Activated T-cell treated with anti-CD3 and anti-CD28 coated beads for 4 hours (primary cell): ENCODE results near the gene SMOC2.

ENCODE experiments used
- DNase-seq: peaks from one replicate; pipeline ENCODE4 v3.0.0-alpha.2; 2020

Gene SMOC2

DNA sequence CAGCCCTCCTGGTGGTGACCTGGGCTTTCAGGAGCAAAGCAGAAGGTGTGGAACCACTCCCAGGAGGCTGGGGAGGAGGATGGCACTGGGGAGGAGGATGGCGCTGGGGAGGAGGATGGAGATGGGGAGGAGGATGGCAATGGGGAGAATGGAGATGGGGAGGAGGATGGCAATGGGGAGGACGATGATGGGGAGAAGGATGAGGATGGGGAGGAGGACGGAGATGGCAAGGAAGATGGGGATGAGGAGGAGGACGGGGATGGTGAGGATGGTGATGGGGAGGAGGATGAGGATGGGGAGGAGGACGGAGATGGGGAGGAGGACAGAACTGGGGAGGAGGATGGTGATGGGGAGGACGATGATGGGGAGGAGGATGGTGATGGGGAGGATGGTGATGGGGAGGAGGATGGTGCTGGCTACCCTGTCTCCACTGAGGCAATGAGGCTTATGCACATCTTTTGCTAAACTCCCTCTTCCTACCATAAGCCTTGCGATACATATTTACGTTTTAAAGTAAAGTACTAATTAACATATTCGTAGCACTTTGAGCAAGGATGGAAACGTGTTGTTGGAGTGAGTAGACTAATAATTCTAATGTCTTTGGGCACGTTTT, 7.4 kb downstream of the SMOC2 start:
- DNase-seq: no peak

DNA sequence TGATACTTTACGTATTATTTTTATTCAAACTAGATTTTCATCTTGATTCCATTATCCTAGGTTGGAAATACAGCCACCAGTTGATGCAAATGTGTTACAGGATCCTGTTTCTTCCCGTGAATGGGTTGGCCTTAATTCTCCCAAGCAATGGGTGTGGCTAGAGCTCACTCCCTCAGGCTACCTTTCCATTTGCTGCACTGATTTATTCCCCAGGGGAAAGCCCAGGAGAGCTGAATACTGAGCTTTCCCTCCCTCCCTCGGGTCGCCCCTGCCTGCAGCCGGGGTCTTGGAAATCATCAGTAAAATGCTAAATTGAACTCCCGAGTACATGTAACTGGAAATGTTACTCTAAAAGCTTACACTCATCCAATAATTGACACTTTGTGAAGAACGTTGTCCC, 9.9 kb downstream of the SMOC2 start:
- no peak for DNase-seq

DNA sequence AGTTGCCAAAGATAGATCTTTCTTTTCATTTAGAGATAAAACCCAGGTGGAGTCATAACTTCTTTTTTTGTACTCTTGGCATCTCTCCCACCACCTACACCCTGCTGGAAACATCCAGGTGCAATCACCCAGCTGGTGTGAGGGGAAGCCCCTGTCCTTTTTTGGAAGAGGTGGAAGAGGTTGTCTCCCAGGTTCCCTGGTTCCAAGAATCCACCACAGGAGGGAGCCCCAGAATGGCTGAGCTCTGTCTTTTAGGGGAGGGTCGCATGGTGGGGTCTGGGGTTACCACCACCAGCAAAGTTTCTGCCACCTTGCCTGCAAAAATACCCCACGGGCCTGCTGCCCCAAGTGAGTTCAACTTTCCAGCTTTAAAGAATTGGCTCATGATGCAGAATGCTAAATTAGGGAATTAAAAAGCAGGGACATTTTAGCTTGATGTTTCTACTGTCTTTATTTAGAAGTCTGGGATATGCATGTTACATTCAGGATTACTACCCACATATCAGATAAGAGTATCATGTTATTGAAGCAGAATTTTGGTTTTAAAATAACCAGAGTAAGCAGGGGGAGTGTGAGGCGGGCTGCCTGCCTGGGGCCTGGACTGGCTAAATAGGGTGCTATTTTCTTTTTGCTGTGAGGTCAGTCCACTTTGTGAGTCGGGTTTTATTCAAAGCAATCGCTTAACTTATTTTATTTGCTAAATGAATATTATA, 11.0 kb downstream of the SMOC2 start:
- DNase-seq: no peak

DNA sequence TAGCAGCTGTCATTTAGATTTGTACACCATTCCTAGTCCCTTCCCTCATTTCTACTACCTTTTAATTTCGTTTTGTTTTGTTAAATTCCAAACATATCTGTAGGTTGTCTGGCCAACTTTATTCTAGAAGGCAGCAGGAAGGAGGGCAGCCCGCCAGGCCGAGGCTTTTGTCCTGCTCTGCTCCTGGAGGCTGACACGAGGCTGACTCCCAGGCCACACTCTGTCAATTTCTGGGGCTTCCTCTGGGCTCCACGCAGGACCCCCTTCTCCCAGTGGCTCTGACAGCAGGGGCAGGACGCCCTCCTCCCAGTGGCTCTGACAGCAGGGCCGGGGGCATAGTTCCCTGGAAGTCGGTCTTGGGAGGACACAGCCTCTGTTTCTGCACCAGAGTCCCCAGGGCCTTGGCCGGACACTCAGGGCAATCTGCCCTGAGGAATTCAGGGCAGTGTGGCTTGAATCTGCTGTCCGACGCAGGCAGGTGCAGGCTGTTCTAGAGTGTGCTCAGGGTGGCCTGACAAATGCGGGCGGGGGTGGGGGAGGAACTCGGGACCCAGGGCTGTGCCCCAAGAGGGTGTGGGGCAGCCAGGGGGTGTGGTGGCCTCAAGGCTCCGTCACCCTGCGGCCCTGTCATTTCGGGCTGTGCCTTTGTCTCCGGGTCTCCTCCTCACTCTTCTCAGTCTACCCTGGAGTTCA, 11.8 kb downstream of the SMOC2 start:
- no peak for DNase-seq

DNA sequence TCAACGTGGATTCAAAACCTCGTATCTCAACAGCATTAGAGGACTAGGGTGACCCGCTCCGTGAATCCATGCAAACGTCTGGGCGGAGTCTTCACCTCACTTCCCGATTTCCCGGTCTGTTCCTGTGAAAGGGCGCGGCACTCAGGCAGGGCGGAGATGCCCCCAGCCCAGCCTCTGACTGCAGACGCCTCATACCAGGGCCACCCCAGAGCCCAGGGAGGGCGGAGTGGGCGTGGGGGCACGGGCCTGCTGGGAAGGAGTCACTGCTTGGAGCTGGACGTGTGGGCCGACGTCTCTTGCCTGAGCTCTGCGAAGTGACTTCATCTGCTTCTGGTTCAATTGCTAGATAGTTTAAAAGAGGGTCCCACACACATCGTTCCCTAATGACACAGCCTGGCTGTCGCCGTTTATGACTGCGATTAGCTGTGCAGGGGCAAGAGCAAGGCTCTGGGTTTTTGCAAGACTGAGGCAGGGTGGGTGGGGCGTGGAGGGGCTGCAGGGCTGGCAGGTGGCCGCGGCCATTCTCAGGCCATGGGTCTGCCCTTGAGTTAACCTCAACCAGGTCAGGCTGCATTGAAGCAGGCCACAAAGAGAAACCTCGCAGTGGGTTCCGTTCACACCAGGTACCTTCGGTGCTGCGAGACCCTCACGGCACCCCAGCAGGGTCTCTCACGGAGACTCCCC, 15.0 kb downstream of the SMOC2 start:
- no peak for DNase-seq

DNA sequence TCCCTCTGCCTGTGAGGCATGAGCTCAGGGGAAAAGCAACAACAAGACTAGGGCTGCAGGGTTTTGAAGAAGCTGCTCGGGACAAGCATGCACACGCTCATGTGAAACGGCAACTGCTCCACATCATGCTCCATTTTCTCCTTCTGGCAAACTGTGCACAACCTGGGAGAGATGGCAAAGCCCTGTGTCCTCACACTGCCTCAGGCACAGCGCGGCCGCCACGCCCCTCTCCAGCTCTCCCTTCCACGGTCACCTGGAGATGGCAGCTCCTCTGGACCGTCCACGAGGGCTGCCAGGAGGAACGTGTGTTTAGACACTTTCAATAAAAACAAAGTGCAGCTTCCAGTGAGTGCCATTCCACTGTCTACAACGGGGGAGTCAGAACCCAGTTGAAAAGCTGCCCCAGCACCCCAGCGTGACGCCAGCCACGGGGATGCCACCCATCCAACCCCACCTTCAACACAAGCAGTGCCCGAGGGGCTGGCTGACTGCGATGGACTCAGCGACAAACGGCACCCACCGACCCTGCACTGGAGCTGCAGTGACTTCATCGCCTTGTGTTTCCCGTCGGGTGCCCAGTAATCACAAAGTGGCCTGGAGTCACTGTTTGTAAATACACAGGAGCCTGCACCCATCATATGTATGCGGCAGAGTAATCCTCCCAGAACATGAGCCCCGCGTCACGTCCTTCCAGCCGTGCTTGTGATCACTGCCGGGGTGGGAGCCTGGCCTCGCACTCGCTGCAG, 16.1 kb downstream of the SMOC2 start:
- no peak for DNase-seq

DNA sequence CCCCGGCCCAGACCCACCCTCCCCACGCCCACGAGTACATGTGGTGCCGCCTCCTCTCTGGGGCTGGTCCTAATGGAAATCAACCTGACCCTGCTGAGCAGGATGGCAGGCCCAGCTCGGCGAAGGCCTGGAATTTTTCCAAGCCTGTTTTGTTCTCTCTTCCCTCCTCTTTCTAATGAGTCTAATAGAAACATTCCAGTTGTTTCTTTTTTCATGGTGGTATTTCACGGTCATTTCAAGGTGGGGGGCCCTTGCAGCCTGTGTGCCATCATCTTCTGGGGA, 16.6 kb downstream of the SMOC2 start:
- DNase-seq: no peak

DNA sequence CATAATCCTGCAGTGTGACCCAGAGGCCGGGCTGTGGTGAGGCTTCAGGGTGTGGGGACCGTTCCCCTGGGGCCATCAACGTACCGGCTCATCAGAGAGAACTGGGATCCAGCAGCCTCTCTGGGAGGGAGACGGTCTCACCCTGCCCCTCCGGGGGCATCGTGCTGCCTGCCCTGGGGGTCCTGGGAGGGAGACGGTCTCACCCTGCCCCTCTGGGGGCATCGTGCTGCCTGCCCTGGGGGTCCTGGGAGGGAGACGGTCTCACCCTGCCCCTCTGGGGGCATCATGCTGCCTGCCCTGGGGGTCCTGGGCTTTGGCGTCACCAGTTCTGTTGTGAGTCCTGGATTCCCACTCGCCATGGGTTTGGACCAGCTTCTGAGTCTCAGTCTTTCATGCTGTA, 17.1 kb downstream of the SMOC2 start:
- DNase-seq: no peak

DNA sequence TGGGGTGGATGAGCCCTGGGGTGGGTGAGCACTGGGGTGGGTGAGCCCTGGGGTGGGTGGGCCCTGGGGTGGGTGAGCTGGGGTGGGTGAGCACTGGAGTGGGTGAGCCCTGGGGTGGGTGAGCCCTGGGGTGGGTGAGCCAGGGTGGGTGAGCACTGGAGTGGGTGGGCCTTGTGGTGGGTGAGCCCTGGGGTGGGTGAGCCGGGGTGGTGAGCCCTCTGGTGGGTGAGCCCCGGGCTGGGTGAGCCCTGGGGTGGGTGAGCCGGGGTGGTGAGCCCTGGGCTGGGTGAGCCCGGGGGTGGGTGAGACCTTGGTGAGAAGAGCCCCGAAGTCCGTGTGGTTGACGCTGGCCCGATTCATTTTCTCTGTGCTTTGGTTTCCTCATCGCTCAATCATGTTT, 18.6 kb downstream of the SMOC2 start:
- no peak for DNase-seq

DNA sequence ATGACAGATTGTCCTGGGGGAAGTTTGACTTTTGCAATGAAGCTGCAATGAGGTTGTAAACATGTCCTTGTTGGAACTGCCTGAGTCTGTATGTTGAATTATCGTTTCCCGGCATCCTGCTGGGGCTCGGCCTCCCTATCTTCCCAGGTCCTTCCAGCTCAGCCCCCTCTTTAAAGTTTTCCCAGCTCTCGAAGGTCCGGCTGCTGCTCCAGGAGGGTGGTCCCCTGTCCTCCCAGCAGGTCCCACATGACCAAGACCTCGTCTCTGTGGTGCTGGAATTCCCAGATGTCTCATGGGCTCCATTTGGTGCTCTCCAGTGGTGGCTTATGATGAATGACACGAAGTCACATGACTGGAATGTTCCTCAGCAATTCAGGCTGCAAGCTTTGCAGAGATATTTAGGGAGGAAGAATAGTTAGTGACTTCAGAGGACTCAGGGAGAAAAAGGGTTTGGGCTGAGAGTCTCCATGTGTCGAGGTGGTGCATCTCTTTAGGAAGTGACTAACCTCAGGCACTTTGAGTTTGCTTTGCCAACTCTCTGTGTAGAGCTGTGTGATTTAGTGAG, 21.4 kb downstream of the SMOC2 start:
- no peak for DNase-seq

DNA sequence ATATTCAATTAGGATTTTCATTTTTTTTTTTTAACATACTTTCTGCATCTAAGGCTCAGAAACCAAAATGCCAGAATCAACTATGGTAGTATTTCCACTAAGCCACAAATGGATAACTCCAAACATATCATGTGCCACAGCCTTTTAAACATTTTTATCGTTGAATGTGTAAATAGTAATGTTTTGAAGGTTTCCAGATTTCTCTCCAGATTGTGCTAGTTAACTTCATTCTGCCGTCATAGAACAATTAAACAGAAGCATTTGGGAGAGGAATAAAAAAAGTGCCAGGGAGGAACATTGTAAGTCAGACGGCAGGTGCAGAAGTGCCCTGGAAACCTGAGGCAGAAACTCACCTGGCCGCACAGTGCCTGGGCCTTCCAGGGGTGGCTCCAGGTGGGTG, 23.6 kb downstream of the SMOC2 start:
- DNase-seq: no peak

DNA sequence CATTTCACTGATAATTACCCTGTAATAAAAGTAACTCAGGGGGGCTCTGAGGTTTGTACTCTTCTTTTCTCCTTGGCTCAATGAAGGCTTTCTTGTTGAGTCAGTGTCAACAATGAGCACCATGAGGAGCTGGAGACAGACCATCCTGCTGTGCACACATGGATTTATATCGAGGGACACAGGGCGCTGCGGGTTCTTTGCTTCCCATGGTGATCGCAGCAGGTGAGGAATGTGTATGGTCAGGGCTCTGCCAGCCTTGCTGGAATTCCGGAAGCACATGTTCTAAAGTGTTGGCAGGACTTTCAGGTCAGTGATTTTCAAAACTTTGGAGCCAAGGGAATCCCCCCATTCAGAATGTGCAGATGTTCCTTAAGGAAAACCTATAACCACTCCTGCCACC, 27.1 kb downstream of the SMOC2 start:
- DNase-seq: no peak

DNA sequence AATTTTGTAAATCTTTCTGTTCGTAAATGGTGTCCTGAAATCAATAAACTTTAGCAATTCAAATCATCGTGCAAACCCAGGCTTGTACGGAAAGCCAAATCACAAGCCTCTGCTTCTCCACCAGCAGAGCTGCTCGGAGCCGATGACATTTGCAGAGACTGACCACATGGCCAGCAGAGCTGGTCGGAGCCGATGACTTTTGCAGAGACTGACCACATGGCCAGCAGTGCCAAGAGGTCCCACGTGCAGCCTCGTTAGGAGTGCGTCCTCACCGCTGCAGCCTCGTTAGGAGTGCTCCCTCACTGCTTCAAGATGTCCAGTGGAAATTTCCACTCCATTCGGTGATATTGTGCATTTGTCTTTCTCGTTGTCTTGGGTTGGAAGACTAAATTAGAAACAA, 28.5 kb downstream of the SMOC2 start:
- no peak for DNase-seq

DNA sequence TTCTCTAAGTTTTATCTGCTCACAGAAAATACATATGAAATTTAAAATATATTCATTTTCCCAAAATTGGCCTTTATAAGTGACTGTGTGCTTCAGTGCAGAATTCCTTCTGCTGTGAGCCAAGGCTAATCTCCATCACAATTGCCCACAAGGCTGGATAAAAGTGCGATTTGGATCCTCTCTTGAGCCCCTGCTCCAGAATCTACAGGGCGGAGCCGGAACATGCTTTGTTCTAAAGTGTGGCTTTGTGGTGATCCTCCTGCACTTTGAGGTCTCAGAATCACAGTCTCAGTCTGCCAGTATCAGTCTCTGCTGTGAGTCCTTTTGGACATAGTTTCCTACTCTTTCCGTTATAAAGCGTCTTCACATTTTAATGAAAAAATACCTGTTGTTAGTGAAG, 28.9 kb downstream of the SMOC2 start:
- no peak for DNase-seq

DNA sequence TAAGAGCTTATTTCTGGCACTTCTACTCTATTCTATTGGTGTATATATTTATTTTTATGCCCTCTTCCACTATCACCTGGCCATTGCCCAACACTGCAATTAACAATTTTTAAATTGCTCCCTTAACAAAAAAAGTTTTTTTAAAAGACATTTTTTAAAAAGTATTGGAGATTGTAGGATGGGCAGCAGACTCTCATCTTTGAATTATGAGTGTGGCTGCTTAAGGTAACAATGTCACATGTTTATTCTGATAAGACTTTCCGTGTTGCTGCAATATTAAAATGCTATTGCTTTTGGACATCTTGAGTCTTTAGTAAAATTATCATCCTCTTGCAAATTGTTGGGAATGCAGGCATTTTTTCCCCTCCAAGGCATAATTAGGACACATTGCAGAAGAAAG, 31.4 kb downstream of the SMOC2 start:
- DNase-seq: no peak

DNA sequence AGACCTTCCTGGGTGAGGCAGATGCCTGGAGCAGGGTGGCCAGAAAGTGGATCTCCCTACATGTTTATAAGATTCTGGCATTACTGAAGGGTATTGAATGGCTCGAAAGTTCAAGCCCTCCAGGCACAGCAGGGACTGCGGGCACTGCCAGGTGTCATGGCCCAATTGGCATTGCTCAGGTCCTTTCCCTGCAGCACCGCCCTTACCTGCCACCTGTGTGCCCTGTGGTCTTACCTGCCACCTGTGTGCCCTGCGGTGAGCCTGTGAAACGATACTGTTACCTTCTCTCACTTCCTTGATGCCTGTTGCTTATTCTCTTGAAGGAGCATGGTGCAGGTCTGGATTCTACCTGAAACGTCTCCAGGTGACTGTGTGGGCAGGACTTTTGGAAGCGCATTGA, 32.2 kb downstream of the SMOC2 start:
- DNase-seq: no peak

DNA sequence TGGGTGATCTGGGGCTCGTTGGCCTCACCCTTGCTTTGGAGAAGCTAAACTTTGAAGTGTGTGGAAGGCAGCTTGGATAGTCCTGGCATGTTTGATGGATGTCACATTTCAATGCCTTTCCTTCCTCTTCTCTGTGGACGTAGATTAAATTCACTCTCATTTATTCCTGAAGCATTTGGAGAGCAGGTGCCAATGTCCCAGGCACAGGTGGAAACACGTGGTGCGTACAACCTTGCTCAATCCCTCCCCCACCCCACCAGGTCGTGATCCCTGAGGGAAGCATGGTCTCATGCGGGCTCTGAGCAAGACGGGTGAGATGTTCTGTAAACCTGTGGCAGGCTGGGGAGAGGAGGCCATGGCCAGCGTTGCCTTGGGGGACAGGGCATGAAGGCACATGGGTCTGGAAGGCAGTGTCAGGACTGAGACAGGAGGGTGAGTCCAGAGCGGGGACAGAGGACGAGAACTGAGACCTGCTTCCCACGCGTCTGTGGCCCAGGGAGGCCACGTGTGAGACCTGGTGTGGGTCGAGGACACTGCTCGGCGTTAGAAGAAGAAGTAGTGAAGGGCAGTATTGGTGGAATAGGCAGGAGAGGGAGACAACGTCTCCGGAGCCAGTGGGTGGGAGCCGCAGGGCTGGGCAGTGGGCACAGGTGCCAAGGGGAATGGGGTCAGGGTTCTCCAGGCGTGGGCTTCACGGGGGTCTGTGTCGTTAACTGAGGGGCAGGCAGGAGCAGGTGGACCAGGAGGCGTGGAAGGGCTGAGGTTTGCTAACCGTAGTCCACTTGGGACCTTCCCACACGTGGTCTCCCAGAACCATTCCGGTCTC, 34.4 kb downstream of the SMOC2 start:
- DNase-seq: no peak

DNA sequence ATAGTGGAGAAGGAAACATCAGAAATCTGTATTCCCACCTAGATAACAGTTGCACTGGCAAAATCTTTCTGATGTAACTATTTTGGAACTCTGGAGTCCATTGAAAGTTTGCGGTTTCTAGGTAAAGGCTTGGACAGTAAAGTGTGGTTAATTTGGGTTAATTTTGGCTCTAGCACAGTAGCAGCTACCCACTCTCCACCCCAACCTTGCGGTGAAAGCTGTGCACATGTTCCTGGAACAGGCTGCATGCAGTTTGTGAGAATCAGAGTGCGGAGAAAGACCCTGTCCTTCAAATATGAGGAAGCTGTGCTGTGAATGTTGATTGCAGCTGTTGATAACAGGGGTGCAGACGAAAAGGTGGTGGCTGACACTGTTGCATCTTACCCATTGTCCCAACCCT, 38.4 kb downstream of the SMOC2 start:
- DNase-seq: no peak

DNA sequence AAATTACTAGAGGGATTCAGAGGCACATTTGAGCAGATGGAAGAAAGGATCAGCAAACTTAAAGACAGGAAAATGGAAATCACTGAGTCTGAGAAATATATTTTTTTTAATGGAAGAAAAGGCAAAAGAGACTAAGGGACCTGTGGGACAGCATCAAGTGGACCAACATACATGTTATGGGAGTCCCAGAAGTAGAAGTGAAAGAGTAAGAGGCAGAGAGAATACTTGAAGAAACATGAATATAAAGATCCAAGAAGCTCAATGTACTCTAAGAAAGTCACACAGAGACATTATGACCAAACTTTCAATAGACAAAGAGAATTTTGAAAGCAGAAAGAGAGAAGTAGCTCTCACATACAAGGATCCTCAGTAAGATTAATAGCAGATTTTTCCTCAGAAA, 39.5 kb downstream of the SMOC2 start:
- DNase-seq: no peak

DNA sequence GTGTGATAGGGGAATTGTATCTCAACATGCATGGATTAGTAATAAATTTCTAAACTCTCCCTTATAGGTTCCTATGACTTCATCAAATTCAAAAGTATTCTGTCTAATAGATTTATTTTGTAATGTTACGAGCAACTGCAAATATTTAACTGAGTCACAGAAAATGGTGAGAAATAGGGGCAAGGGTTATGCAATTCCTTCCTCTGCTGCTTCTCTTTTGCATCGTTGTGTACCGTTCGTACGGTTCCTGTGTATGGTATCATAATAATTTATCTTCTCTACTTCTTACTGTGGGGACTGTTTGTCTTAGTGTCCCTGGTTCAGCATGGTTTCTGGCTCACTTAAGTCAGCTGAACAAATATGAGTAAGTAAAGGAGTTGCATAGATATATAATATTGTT, 44.8 kb downstream of the SMOC2 start:
- DNase-seq: no peak

DNA sequence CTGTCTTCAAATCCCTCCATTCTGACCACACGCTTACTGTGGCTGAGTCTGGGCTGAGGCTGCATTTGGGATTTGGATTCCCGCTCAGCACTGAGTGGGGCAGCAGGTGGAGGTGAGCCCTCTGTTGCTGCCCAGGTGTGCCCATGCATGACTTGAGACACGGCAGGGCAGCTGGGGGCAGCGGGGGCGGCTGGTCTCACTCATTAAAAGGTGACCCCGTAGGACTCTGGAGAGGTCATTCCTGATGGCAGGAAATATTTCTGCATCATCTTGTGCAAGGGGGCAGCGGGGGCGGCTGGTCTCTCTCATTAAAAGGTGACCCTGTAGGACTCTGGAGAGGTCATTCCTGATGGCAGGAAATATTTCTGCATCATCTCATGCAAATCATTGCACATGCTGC, 49.8 kb downstream of the SMOC2 start:
- DNase-seq: no peak

DNA sequence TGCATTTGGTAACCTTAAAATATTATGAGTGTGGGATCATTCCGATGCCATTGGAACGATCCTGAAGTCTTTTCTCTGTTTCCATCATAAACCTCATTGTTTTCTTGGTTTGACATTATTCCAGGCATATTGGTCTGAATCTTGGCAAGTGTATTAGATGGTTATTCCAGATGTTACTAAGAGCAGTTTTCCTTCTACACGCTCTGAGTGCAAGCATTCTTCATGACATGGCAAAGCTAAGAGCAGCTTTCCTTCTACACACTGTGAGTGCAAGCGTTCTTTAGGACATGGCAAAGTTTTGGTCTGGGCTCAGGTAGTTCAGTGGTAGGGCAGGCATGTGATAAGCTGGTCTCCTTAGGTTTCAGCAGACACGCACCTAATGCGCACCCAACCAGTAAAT, 53.0 kb downstream of the SMOC2 start:
- no peak for DNase-seq
